Prostate gland (tissue), 2 donors: ENCODE results near the gene PTDSS2.

Experiments used
- CTCF ChIP-seq, 4 experiments: fragments of 200-600 bp in 2 of 4; fragments of 450-650 bp in 2 of 4; sonication (generic) in 2 of 4; IDR thresholded peaks; 1 replicate in 3 of 4; 2 replicates in 1 of 4; pipeline ENCODE4 v1.5.1; 2016 to 2019; ENCODE audit warnings: antibody characterized with exemption in 4 of 4, mild to moderate bottlenecking in 2 of 4, moderate library complexity in 2 of 4
- POLR2AphosphoS5 ChIP-seq: sonication (generic); formaldehyde crosslinking; IDR thresholded peaks from one replicate; pipeline ENCODE4 v1.6.1; 2017; ENCODE audit warnings: antibody characterized with exemption

GRCh38 chr11:508956-509355 lies 58.9 kb downstream of the PTDSS2 start:
- TF ChIP-seq CTCF (IDR thresholded peaks at IDR 0.05) (no peak), POLR2AphosphoS5 (no peak)
